ENCODE results near the gene SOX12. TPM values are rescaled to one million over a fixed set of nuclear protein-coding genes. Genes with fewer than 3 reads are reported as not detected.

SOX12 gene
- total and polyA plus RNA-seq, 11 donors, result 5.4 to 19.9 (median 10.6) TPM

DNA sequence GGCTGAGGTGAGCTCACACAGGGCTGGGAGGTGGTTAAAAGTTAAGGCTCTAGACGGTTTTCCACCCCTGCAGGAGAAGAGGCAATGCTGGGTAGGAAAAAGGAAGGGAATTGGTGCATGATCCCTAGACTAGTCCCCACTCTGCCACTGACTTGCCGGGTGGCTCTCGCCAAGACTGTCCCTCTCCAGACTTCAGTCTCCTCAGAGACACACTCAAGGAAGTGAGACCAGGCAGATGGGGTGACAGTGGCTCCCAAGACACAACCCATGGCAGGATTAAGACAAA lies 47.9 kb upstream of the SOX12 start:
- intact Hi-C loops (cut with DNase I), result loop anchor here in 7 of 10 donors (5.0 to 10.0 kb wide), 3 partner anchors 47 to 57 kb away; partner anchors contain the start of gene SOX12 (in 2 of the 7)
- ATAC-seq (no peak), DNase-seq (no peak)
- H3K27me3 ChIP-seq, result no peaks in the 10 kb centered on the region
- H3K9me3 ChIP-seq, result no peaks in the 10 kb centered on the region
- no peak overlapping the region for H3K27ac ChIP-seq
- WGBS, 4 donors, result 20 to 69% (median 46%) methylated on average over 3 of the region's 3 CpGs
- TF ChIP-seq, protein P1, sequence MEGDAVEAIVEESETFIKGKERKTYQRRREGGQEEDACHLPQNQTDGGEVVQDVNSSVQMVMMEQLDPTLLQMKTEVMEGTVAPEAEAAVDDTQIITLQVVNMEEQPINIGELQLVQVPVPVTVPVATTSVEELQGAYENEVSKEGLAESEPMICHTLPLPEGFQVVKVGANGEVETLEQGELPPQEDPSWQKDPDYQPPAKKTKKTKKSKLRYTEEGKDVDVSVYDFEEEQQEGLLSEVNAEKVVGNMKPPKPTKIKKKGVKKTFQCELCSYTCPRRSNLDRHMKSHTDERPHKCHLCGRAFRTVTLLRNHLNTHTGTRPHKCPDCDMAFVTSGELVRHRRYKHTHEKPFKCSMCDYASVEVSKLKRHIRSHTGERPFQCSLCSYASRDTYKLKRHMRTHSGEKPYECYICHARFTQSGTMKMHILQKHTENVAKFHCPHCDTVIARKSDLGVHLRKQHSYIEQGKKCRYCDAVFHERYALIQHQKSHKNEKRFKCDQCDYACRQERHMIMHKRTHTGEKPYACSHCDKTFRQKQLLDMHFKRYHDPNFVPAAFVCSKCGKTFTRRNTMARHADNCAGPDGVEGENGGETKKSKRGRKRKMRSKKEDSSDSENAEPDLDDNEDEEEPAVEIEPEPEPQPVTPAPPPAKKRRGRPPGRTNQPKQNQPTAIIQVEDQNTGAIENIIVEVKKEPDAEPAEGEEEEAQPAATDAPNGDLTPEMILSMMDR (IDR thresholded peaks at IDR 0.05), result no peak
- no peak for TF ChIP-seq POLR2A (IDR thresholded peaks at IDR 0.05)
- peaks cover 0 to 42% (median 21%) of the 10 kb centered on the region in 9 donors for H3K36me3 ChIP-seq
- H3K4me1 ChIP-seq, result no peaks in the 10 kb centered on the region
- no peak overlapping the region for H3K4me3 ChIP-seq

DNA sequence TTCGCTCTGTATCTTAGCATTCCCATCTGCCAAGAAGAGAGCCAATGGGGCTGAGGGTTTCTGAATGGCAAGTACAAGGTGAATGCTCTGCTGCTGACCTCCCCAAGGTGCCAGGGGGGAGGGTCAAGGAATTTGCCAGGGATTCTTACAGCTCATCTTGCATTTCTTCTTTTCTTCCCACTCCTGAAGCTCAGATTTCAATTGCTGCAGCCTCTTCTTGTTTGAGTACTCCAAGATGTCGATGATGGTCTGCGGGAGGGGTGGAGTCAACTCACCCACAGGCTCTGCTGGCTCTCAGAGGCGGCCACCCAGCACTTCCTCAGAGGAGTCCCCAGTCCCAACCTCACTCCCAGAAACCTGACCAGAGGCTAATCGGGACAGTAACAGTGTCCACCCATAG lies 47.2 kb upstream of the SOX12 start:
- Histone ChIP-seq H3K27me3 (no peaks in the 10 kb centered on the region), H3K4me3 (no peak overlapping the region), H3K27ac (no peak overlapping the region), H3K9me3 (no peaks in the 10 kb centered on the region), H3K36me3 (peaks cover 0 to 49% (median 21%) of the 10 kb centered on the region in 9 donors), H3K4me1 (no peaks in the 10 kb centered on the region)
- no peak for TF ChIP-seq POLR2A (IDR thresholded peaks at IDR 0.05)
- TF ChIP-seq, protein P1 (IDR thresholded peaks at IDR 0.05), result no peak
- WGBS, 4 donors, result 67 to 97% (median 82%) methylated on average over 4 to 5 of the region's 5 CpGs
- DNase-seq (no peak), ATAC-seq (no peak)
- intact Hi-C loops (cut with DNase I), result loop anchor here in 7 of 10 donors (5.0 to 10.0 kb wide), 3 partner anchors 47 to 57 kb away; partner anchors contain the start of gene SOX12 (in 2 of the 7)

DNA sequence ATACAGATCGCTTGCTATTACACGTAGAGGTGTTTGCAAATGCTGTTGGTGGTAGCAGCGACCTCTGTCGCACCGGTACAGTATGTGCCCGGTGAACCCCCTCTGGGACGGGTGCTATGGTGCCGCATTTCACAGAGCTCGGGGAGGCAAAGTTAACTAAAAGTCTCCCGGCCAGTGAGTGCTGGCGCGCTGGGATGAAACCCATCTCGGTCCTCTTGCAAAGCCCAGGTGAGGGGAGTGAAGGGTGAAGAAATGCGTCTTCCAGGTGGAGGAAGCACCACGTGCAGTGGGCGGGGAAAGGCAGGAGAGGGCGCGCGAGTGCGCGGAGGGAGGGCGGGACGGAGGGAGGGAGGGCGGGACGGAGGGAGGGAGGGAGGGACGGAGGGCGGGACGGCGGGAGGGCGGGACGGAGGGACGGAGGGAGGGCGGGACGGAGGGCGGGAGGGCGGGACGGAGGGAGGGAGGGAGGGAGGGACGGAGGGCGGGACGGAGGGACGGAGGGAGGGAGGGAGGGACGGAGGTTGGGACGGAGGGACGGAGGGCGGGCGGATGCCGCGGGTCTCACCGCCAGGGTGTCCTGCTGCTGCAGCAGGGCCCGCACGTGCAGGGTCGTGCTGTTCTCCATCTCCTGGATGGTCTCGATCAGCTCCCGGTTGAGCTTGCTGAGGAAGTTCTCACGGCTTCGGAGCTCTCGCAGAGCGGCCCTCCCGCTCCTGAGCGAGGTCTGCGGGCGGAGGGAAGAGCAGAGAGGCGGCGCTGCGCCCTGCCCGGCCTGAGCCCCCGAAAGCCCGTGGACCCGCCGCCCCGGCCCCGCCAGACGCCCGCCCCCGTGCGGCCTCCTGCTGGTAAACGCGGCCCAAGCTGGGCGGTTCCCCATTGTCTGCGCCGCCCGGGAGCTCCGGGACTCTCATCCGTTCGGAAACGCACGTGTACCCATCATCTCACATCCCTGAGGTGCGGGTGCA lies 46.5 kb upstream of the SOX12 start:
- Histone ChIP-seq H3K27ac (peak overlapping the region in 4 of 12 donors; percentile 10 to 37 (median 28)), H3K4me1 (no peaks in the 10 kb centered on the region), H3K27me3 (no peaks in the 10 kb centered on the region), H3K36me3 (peaks cover 0 to 49% (median 21%) of the 10 kb centered on the region in 9 donors), H3K4me3 (peak overlapping the region in 8 of 12 donors; percentile 23 to 45 (median 32)), H3K9me3 (no peaks in the 10 kb centered on the region)
- 55 to 93% (median 62%) methylated on average over 49 to 81 of the region's 88 CpGs for WGBS, 4 donors
- intact Hi-C loops (cut with DNase I), result loop anchor here in 7 of 10 donors (5.0 to 10.0 kb wide), 3 partner anchors 46 to 56 kb away; partner anchors contain the start of gene SOX12 (in 2 of the 7)
- TF ChIP-seq, protein P1 (IDR thresholded peaks at IDR 0.05), result peak in 4 of 12 donors; percentile 7 to 21 (median 10)
- no peak for TF ChIP-seq POLR2A (IDR thresholded peaks at IDR 0.05)
- peak in 3 of 4 donors; percentile 15 to 70 (median 47) for ATAC-seq
- peak in 3 of 5 donors; percentile 61 to 68 (median 65) for DNase-seq

DNA sequence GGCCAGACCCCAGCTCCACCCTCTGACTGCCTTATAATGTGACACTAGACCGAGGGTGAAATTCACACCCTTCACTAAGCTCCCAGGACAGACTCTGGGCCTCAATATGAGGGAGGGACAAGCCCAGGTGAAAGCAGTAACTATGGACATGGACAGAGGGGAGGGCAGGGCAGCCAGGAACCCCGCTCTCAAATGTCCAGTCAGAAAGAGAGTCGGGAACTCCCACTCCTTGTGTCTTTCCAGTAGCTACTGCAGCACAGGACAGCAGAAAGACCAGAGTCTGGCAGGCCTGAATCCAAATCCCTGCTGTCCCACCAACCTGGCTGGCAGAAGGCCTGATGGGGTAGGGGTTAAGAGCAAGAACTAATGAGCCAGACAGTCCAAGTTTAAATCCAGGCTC lies 41.2 kb upstream of the SOX12 start:
- H3K9me3 ChIP-seq, result no peaks in the 10 kb centered on the region
- peaks cover 0 to 23% (median 5%) of the 10 kb centered on the region in 9 donors for H3K36me3 ChIP-seq
- TF ChIP-seq, protein P1 (IDR thresholded peaks at IDR 0.05), result no peak
- no peak for TF ChIP-seq POLR2A (IDR thresholded peaks at IDR 0.05)
- no peak overlapping the region for H3K4me3 ChIP-seq
- WGBS, 4 donors, result 54 to 80% (median 71%) methylated on average over 3 of the region's 3 CpGs
- intact Hi-C loops (cut with DNase I), result no loop called here
- no peaks in the 10 kb centered on the region for H3K27me3 ChIP-seq
- H3K4me1 ChIP-seq, result no peaks in the 10 kb centered on the region
- no peak for ATAC-seq
- DNase-seq, result no peak
- H3K27ac ChIP-seq, result no peak overlapping the region

All from heart left ventricle (tissue), 16 donors.